K562 (cell line): ENCODE measurements around the gene DAO. TPM values are rescaled to one million over a fixed set of nuclear protein-coding genes. Genes with fewer than 3 reads are reported as not detected.

ENCODE experiments used
- ATF3 ChIP-seq, 2 experiments: fragments of 450-650 bp in 1 of 2; sonication (generic) in 1 of 2; formaldehyde crosslinking in 1 of 2; IDR thresholded peaks in 1 of 2; conservative IDR thresholded peaks in 1 of 2; 2 replicates each; pipeline versions ENCODE4 v1.6.1 to v1.8.1; 2016 to 2023; ENCODE audit warnings: mild to moderate bottlenecking in 2 of 2, moderate library complexity in 2 of 2, inconsistent platforms in 1 of 2, missing genetic modification reagents in 1 of 2
- CTCF ChIP-seq, 3 experiments: IDR thresholded peaks in 2 of 3; conservative IDR thresholded peaks in 1 of 3; 2 replicates each; pipeline ENCODE4 v1.5.1; 2011 to 2012; ENCODE audit warnings: low read length in 3 of 3, mild to moderate bottlenecking in 3 of 3, control low read depth in 2 of 3, improper control_type of control experiment in 1 of 3, inconsistent platforms in 1 of 3, low read depth in 1 of 3, mixed read lengths in 1 of 3, moderate library complexity in 1 of 3; ENCODE audit not compliant: insufficient read depth in 2 of 3
- FOXP4 ChIP-seq: sonication (generic); formaldehyde crosslinking; IDR thresholded peaks from 2 replicates; pipeline ENCODE4 v1.8.0; 2022; ENCODE audit warnings: mild to moderate bottlenecking, missing genetic modification reagents, borderline replicate concordance
- HDGF ChIP-seq: fragments of 450-650 bp; IDR thresholded peaks from 2 replicates; pipeline ENCODE4 v1.6.1; 2016
- KDM2B ChIP-seq: fragments of 250-450 bp; sonication (Bioruptor Pico); IDR thresholded peaks from 2 replicates; pipeline ENCODE4 v1.8.0; 2021; ENCODE audit warnings: mild to moderate bottlenecking, moderate library complexity
- MAZ ChIP-seq, 2 experiments: fragments of 450-650 bp in 1 of 2; sonication (generic) in 1 of 2; formaldehyde crosslinking; IDR thresholded peaks in 1 of 2; conservative IDR thresholded peaks in 1 of 2; 2 replicates each; pipeline versions ENCODE4 v1.4.0 to v1.5.0; 2020; ENCODE audit warnings: mild to moderate bottlenecking in 1 of 2, missing genetic modification reagents in 1 of 2
- MED1 ChIP-seq: sonication (generic); formaldehyde crosslinking; IDR thresholded peaks from 2 replicates; pipeline ENCODE4 v1.8.1; 2023; ENCODE audit warnings: missing genetic modification reagents, borderline replicate concordance
- MEF2D ChIP-seq: conservative IDR thresholded peaks from 2 replicates; pipeline ENCODE4 v1.6.1; 2016; ENCODE audit warnings: low read depth, missing genetic modification characterization, missing compliant biosample characterization
- NONO ChIP-seq, 2 experiments: fragments of 200-400 bp in 1 of 2; fragments of 450-650 bp in 1 of 2; formaldehyde crosslinking in 1 of 2; IDR thresholded peaks; 2 replicates each; pipeline ENCODE4 v1.6.1; 2017; ENCODE audit warnings: low read depth in 2 of 2, mild to moderate bottlenecking in 2 of 2, moderate library complexity in 2 of 2, low read length in 1 of 2
- NUFIP1 ChIP-seq: fragments of 450-650 bp; IDR thresholded peaks from 2 replicates; pipeline ENCODE4 v1.6.1; 2018; ENCODE audit not compliant: partially characterized antibody
- SMC3 ChIP-seq: conservative IDR thresholded peaks from 2 replicates; pipeline ENCODE4 v1.6.1; 2011; ENCODE audit warnings: low read depth, low read length, improper control_type of control experiment; ENCODE audit not compliant: insufficient read depth
- WHSC1 ChIP-seq: IDR thresholded peaks from one replicate; pipeline ENCODE4 v1.6.1; 2012; ENCODE audit warnings: low read length, control low read depth, inconsistent platforms
- ZMIZ1 ChIP-seq, 2 experiments: fragments of 150-350 bp in 1 of 2; IDR thresholded peaks; 2 replicates each; pipeline ENCODE4 v1.6.1; 2012 to 2016; ENCODE audit warnings: low read depth in 2 of 2, low read length in 2 of 2, mild to moderate bottlenecking in 1 of 2, moderate library complexity in 1 of 2
- ZNF174 ChIP-seq: fragments of 250-450 bp; sonication (Bioruptor Pico); IDR thresholded peaks from 2 replicates; pipeline ENCODE4 v1.4.0; 2020; ENCODE audit warnings: mild to moderate bottlenecking
- ZNF232 ChIP-seq: sonication (generic); formaldehyde crosslinking; IDR thresholded peaks from 2 replicates; pipeline ENCODE4 v1.8.0; 2022; ENCODE audit warnings: mild to moderate bottlenecking, missing genetic modification reagents
- ZNF511 ChIP-seq: sonication (generic); formaldehyde crosslinking; IDR thresholded peaks from 2 replicates; pipeline ENCODE4 v1.8.0; 2022; ENCODE audit warnings: mild to moderate bottlenecking, missing genetic modification reagents
- polyA plus RNA-seq, 8 experiments: library from polyadenylated mRNA; depleted of rRNA in 4 of 8; stranded (reverse) in 5 of 8; unstranded in 3 of 8; fragments of >200 nt; fragmentation: Nextera tagmentation in 2 of 8; fragmentation: Illumina TruSeq in 1 of 8; extraction: Ambion mirVana in 2 of 8; extraction: Trizol in 1 of 8; gene quantifications; 2 replicates each; pipeline versions ENCODE4 v1.2.1 to v1.2.3, GENCODE V29; 2011 to 2014; ENCODE audit warnings: inconsistent platforms in 1 of 8, missing spikeins in 1 of 8
- total RNA-seq, 7 experiments: library from RNA; depleted of rRNA in 6 of 7; stranded (reverse); fragments of >200 nt in 6 of 7; fragmentation: Illumina TruSeq in 2 of 7; extraction: Trizol in 2 of 7; gene quantifications; 2 replicates each; pipeline versions ENCODE4 v1.2.1 to v1.2.3, GENCODE V29; 2011 to 2021; ENCODE audit warnings: low replicate concordance in 1 of 7

DAO gene
- total and polyA plus RNA-seq, 9 of the 15 experiments (the other 6 are each of a cell fraction or from before 2014, with no cell fraction given), result not detected

- no peak for TF ChIP-seq CTCF (IDR thresholded peaks at IDR 0.05 in 2 of 3, conservative IDR thresholded peaks at IDR 0.05 in 1 of 3; ENCODE audit: insufficient read depth in 2 of 3, low read depth in 1 of 3, low read length in 3 of 3)
- no peak; the same call in 1 of the 2 replicates for TF ChIP-seq MEF2D (tag)
- TF ChIP-seq HDGF, result no peak
- no peak for TF ChIP-seq MED1 (CRISPR knock-in tag)
- no peak for TF ChIP-seq SMC3
- TF ChIP-seq MAZ (CRISPR knock-in tag; conservative IDR thresholded peaks at IDR 0.05 in 1 of 2, IDR thresholded peaks at IDR 0.05 in 1 of 2), result peak; percentile 56 to 81; a peak in 3 of 4 replicates
- peak in 1 of 2 experiments; percentile 95; a peak in 2 of 4 replicates for TF ChIP-seq ZMIZ1 (IDR thresholded peaks at IDR 0.05; ENCODE audit: low read depth in 2 of 2, low read length in 2 of 2)
- no peak for TF ChIP-seq FOXP4 (CRISPR knock-in tag)
- no peak for TF ChIP-seq ZNF174
- TF ChIP-seq NONO (IDR thresholded peaks at IDR 0.05; ENCODE audit: low read depth in 2 of 2, low read length in 1 of 2), result peak in 1 of 2 experiments; percentile 37; a peak in 1 of 4 replicates
- no peak for TF ChIP-seq ZNF232
- no peak for TF ChIP-seq ATF3 (IDR thresholded peaks at IDR 0.05)
- no peak for TF ChIP-seq ATF3 (CRISPR knock-in tag; conservative IDR thresholded peaks at IDR 0.05)
- TF ChIP-seq ZNF511 (CRISPR knock-in tag), result no peak
- no peak for TF ChIP-seq WHSC1
- no peak for TF ChIP-seq KDM2B (CRISPR knock-in tag)
- no peak for TF ChIP-seq NUFIP1
These were observed 24.4 kb upstream of the DAO start (continued) for GRCh38 chr12:108855284-108856169.
